ENCODE measurements around the gene BTBD2. TPM values are rescaled to one million over a fixed set of nuclear protein-coding genes. Genes with fewer than 3 reads are reported as not detected.

Gene BTBD2
- total and polyA plus RNA-seq, 10 of the 15 experiments (the other 5 are each of a cell fraction or from before 2014, with no cell fraction given): 0.13 to 66.2 (median 10.4) TPM

- TF ChIP-seq ZBTB33 (IDR thresholded peaks at IDR 0.05) (peak; percentile 79; the same call in 1 of the 2 replicates), ETV6 (conservative IDR thresholded peaks at IDR 0.05 in 1 of 2, IDR thresholded peaks at IDR 0.05 in 1 of 2; ENCODE audit: borderline replicate concordance in 1 of 2, low read depth in 1 of 2) (no peak)
These were observed 69.6 kb downstream of the BTBD2 start (continued) for GRCh38 chr19:1945899-1946298.

- H3K36me3 ChIP-seq (ENCODE audit: control insufficient read depth in 2 of 2, insufficient read depth in 2 of 2, low read length in 1 of 2): peaks cover 0 to 4% of the 10 kb centered on the region in 2 experiments; a peak in 2 of 4 replicates
- FAIRE-seq: no peak
- peaks cover 5% of the 10 kb centered on the region for H3K4me1 ChIP-seq (ENCODE audit: control insufficient read depth, insufficient read depth, low read length)
- intact Hi-C loops (cut with micrococcal nuclease; ENCODE audit: unreplicated experiment) (no loop called here), in situ Hi-C loops (cut with MboI) (no loop called here)
- H2AFZ ChIP-seq (ENCODE audit: control insufficient read depth, low read depth, low read length): no peak overlapping the region
- no peaks in the 10 kb centered on the region for H3K27me3 ChIP-seq (replicated peaks in 1 of 2; ENCODE audit: control insufficient read depth in 2 of 2, insufficient read depth in 2 of 2, low read length in 1 of 2)
- ChIA-PET SMC1A (ENCODE audit: uncharacterized antibody, unreplicated experiment) (no interaction called here), POLR2A (no interaction called here), CTCF (interaction anchor here (1.1 to 1.7 kb wide), 2 partner anchors 15 to 57 kb away, joined by 3 to 4 read pairs; no protein-coding TSS in a partner anchor), RAD21 (ENCODE audit: unreplicated experiment) (no interaction called here)
- ATAC-seq: no peak
- H3K79me2 ChIP-seq (ENCODE audit: control insufficient read depth, insufficient read depth, low read length): peaks cover 77% of the 10 kb centered on the region
- no peaks in the 10 kb centered on the region; the same call in 2 of the 3 replicates for H3K9me3 ChIP-seq (replicated peaks; ENCODE audit: control insufficient read depth, insufficient read depth, low read length)
- 84% methylated on average over 29 of the region's 30 CpGs for WGBS (ENCODE audit: insufficient coverage, insufficient replicate concordance, low lambda C conversion rate, missing lambda C conversion rate)
- no TSS peak for BruUV-seq (replicated peaks)
- peaks cover 5% of the 10 kb centered on the region; the same call in 1 of the 2 replicates for H4K20me1 ChIP-seq (ENCODE audit: control insufficient read depth, insufficient read depth)
- H3K4me2 ChIP-seq (ENCODE audit: control insufficient read depth, insufficient read depth): peak overlapping the region; percentile 3; the same call in 1 of the 2 replicates
- no peak overlapping the region; the same call in 1 of the 2 replicates for H3K4me3 ChIP-seq
- DNase-seq (ENCODE audit: low read depth, low spot score): no peak
- H3K9ac ChIP-seq (ENCODE audit: control insufficient read depth, insufficient read depth, low read length): no peak overlapping the region
- no peak overlapping the region for H3K27ac ChIP-seq (ENCODE audit: control insufficient read depth, insufficient read depth)
- no peak for TF ChIP-seq REST (IDR thresholded peaks at IDR 0.05; ENCODE audit: low read depth, low read length)
- no peak for TF ChIP-seq ATF3 (IDR thresholded peaks at IDR 0.05; ENCODE audit: borderline replicate concordance, extremely low read depth, low read depth, low read length)
- TF ChIP-seq BMI1 (IDR thresholded peaks at IDR 0.05; ENCODE audit: borderline replicate concordance): no peak
- TF ChIP-seq USF2 (IDR thresholded peaks at IDR 0.05; ENCODE audit: borderline replicate concordance, low read depth, low read length): no peak
- TF ChIP-seq ZNF207 (IDR thresholded peaks at IDR 0.05; ENCODE audit: borderline replicate concordance): no peak
- no peak for TF ChIP-seq CBFB (IDR thresholded peaks at IDR 0.05; ENCODE audit: low read depth)
- no peak for TF ChIP-seq ZNF622 (IDR thresholded peaks at IDR 0.05)
- TF ChIP-seq ZBTB33 (IDR thresholded peaks at IDR 0.05): no peak
- no peak for TF ChIP-seq NFIC (IDR thresholded peaks at IDR 0.05; ENCODE audit: low read depth, low read length)
- no peak for TF ChIP-seq BCL11A (IDR thresholded peaks at IDR 0.05; ENCODE audit: low read depth, low read length)
- no peak for TF ChIP-seq CHD1 (IDR thresholded peaks at IDR 0.05; ENCODE audit: low read depth, low read length)
These were observed 70.5 kb downstream of the BTBD2 start for GRCh38 chr19:1944916-1945561.
